Measurements from ENCODE around the gene RHOC.
A peak's percentile ranks its signal among the peaks of the same experiment; 100 is the strongest.

RHOC gene

DNA sequence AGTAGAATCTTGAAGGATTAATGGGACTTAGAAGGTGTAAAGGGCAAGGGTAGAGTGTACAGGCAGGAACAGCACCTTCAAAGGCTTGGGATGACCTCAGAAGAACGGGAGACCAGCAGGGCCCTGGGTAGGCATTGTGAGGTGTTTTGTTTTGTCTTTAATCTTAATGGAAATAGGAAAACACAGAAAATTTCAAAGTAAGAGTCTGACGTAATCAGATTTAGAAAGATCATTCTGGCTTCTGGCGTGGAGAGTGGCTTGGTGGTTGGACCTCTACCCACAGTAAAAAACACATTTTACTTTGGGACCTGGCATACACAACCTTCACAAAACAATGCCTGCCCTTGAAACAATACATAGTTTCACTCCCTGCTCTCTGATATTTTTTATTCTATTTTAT is 28.3 kb downstream of the RHOC start:
- no peak for DNase-seq

DNA sequence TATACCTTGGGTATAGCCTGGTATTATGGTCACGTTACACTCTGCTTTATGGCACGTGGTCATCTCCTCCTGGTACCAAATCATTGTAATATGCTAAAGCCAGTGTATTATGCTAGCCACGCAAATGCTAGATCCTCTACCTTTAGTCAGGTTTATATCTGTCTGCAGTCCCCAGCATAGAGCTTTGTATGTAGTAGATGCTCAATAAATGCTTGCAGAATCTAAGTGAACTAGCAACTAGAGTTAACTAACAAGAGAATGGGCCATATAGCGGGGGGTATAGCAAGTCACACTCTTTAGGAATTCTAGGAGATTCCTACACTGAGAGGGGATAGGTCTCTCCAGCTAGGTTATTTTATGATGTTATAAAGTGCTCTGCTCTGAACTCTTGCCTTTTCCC is 29.4 kb downstream of the RHOC start:
- DNase-seq, result no peak

DNA sequence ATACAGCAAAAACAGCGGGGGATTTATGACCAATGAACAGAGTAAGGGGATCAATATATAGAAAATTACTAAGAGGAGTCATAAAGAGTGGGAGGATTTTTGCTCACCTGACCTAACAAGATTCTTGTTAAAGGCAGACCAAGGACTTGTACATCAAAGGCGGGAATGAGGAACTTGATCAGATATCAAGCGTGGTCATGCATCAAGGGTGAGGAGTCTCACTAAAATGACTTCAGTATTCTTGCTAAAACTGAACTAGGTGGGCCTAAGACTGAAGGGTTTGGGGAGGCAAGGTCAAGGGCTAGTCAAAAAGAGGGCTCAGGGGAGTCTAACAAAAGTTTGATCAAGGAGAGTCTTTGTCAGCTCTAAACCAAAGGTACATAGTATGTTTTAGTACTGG is 30.4 kb downstream of the RHOC start:
- no peak for DNase-seq

DNA sequence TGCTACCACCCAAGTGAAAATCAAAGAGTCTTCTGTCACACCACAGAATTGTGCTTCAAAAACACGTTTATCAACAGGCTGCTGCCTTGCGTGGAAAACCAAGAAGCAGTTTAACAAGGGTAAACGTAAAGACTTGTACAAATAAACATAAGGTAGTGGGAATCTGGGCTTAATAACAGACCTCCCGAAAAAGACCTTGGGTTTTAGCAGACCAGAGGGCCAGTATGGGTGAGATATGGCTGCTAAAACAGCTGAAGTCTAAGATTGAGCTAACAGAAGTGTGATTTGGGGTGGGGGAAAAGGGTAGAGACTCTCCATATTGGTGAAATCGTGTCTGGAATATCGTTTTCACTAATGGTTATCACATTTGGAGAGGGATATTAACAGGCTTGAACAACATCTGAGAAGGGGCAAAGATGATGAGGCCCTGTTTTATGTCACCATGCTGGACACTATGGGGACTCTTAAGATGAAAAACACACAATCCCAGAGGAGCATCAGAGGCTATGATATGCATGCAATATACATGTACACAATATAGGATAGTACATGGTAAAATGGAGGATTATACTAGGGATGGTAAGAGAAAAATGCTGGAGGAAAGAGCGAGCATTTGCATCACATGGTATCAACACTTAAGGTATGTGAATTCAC is 31.1 kb downstream of the RHOC start:
- DNase-seq, result peak in 1 of 51 donors; percentile 56

DNA sequence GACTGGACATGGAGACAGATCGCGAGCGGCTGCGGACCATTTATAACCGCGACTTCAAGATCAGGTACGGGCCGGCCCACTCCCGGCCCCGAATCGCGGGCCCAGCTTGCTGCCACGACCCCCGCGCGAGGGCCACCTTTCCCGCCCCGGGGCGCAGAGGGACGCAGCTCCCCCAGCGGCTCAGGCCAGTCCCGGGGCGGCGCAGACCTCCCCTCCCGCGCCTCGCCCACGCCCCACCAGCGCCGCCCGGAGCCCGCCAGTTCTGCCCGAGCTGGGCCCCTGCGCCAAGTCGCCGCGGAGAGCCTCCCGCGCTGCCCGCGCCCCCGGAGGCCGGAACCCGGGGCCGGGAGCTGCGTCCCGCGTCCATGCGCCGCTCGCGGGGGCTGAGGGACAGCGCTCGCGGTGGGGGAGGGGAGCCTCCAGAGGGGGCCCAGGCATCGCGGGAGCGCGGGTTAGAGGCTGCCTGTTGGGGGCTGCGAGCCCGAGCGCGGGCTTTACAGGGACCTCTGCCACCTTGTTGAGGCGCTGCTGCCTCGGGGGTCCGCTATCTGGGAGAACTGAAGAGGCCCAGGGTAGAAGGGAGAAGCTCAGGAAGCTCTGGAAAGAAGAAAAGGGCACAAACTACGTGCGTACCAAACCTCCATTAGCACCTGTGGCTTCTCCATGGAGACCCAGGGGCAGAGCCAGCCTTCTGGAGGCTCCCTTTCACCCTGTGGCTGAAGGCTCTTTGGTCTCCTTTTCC is 31.8 kb downstream of the RHOC start:
- DNase-seq, result peak in 41 of 51 donors; percentile 14 to 84 (median 60)

DNA sequence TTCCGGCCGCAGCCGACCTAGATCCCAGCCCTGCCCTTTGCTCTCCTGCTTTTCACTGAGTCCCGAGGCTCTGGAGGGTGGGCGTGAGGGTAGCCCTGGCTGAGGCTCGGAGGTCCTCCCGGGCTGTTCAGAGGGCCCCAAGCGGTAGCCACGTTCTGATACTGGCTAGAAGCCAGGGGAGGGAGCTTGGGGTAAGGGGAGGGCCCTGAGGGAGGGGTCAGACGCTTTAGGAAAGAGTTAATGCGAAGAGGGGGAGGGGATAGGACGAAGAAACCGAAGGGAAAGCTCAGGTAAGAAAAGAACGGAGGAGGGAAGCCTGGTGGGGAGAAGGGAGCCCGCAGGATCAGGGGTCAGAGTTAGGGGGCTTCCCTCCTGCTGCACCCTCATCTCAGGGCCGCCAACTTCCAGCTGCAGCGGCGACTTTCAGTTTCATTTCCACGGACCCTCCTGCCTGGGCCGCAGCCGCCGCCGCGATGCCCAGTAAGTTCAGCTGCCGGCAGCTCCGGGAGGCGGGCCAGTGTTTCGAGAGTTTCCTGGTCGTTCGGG is 32.4 kb downstream of the RHOC start, which contains the start of gene MOV10:
TSS of gene MOV10 (plus strand) at position 220 of the 546 bp plus-strand sequence. CDS start at position 474, 254 bp downstream.
- peak in 39 of 51 donors; percentile 15 to 84 (median 59) for DNase-seq

DNA sequence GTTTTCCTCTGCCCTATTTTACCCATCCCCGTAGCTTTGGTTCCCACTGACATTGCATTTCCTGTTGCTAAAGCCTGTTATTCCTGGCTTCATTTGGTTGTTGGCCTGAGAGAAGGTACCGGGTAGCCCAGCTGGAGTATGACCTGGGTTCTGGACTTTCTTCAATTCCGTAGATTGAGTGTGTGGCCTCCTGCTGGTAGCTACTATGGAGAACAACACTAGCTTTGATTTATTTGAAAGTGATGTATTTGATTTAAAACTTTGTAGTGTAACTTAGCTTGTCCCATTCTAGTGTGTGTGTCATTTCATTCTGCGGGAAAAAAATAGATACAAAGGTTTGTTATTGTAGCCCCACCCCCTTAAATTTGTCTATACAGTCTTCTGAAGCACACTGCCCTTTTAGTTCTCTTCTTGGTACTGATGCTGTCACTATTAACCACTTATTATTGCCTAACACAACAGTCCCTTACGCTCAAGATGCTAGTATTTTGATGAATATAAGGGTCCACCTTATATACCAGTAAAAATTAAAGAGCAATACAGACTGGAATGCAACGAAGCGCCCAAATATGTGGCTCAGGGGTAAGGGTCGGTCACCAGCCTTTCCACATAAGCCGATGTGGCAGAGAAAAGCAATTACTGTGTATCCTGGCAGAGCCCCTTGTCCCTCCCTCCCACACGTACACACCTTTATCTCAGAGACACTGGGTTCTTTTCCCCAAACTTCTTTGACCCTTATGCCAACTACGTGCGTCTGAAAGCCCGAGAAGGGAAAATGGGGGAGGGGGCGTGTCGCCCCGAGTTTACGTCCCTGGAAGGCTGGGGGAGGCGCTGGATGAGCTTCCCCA is 33.1 kb downstream of the RHOC start:
- DNase-seq, result peak in 10 of 51 donors; percentile 7 to 57 (median 33)

DNA sequence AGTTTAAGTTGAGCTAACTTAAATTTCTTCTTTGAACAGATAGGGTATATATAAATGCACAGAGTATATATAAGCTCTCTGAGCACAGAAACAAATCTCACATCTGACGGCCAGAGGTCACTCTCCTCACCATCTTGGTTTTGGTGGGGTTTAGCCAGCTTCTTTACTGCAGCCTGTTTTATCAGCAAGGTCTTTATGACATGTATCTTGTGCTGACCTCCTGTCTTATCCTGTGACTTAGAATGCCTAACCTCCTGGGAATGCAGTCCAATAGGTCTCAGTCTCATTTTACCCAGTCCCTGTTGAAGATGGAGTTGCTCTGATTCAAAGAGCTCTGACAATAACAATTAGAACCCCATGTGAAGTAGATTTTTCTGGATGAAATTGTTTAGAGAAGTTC is 34.1 kb downstream of the RHOC start:
- DNase-seq, result no peak

DNA sequence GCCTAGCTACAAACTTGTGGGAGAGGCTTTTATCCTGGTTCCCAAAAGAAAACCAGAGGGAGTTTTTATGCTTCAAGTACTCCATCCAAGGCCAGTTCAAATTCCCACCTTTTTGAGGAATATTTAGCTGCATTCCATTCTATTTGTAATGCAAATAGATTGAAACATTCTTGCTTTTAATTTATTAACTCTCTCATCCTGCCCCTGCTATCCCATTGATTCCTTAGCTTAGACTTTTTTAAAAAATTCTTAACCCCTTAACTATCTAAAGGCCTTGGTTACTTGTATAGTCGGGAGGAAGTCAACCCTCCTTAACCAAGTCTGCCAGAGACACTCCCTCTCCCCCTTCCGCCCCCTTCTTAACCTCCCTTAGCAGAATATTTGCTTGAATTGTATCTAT is 34.9 kb downstream of the RHOC start:
- no peak for DNase-seq

DNA sequence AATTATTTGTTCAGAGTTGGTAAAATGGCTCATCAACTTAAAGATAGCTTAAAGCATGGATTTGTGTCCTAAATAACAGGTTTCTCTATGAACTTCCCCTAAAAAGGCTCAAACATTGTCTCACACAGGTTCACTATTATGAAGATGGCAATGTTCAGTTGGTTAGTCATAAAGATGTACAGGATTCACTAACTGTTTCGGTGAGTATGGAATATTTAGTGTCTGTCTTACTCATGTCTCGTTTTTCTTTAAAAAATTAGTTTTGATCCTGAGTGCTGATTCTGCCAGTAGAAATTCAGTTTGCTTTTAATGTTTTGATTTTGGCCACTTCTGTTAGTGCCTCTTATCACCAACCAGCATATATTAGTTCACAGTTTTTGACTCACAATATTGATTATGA is 40.0 kb downstream of the RHOC start:
- no peak for DNase-seq

DNA sequence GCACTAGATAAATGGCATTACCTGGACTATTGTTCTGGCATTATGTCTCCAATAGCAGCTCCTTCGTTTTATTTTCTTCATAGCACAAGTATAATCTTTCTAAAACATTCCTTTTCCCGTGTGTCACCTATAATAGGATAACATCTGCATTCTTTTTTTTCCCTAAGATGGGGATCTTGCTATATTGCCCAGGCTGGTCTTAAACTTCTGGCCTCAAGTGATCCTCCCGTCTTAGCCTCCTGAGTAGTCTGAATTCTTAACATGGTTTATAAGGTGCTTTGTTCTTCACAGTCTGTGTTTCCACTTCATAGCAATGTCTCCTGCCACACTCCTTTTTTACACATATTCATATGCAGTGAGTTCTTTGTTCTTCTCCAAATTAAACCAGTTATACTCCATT is 41.1 kb downstream of the RHOC start:
- no peak for DNase-seq

DNA sequence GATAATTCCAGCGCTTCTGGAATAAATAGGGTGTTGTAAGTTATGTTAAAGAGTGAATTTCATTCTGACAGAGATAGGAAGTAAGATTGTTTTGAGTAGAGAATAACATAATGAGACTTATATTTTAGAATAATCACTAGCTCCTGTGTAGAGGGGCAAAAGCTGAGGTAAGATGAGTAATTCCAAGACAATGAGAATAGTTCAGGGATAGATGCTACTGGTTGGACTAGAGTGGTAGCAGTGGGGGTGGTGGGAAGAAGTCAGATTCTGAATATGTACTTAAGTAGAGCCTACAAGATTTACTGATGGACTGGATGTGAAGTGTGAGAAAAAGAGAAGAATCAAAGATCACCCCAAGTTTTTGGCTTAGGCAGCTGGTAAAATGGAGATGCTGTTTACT is 55.7 kb downstream of the RHOC start:
- DNase-seq, result no peak
